Measurements from ENCODE around the gene SIAH2.
"Not testable (repeated sequence)": the region's sequence is repeated elsewhere in the genome, so short reads cannot be mapped to it uniquely, and the experiment has no call there.

The SIAH2 gene

GRCh38 chr3:150763122-150763840, at the start of gene SIAH2:
TSS of gene SIAH2 (minus strand) at chr3:150763169. CDS start at chr3:150762849, 320 bp downstream.
- DNase-seq = peak; percentile 93

GRCh38 chr3:150811984-150812383, 49.0 kb upstream of the SIAH2 start:
- no peak for DNase-seq

GRCh38 chr3:150810641-150811040, 47.7 kb upstream of the SIAH2 start:
- no peak for DNase-seq

- no peak for DNase-seq
Measured at GRCh38 chr3:150806185-150806835, 43.3 kb upstream of the SIAH2 start.

GRCh38 chr3:150805354-150805753, 42.4 kb upstream of the SIAH2 start:
- DNase-seq = no peak

- no peak for DNase-seq
Measured at GRCh38 chr3:150803440-150803985, 40.5 kb upstream of the SIAH2 start.

- DNase-seq = no peak
Measured at GRCh38 chr3:150800722-150801121, 37.8 kb upstream of the SIAH2 start.

GRCh38 chr3:150798122-150798618, 35.2 kb upstream of the SIAH2 start:
- DNase-seq = no peak

GRCh38 chr3:150797155-150797554, 34.2 kb upstream of the SIAH2 start:
- no peak for DNase-seq

- not testable (repeated sequence) for DNase-seq
Measured at GRCh38 chr3:150796527-150796926, 33.6 kb upstream of the SIAH2 start.

- no peak for DNase-seq
Measured at GRCh38 chr3:150793641-150794040, 30.7 kb upstream of the SIAH2 start.

GRCh38 chr3:150790629-150791028, 27.7 kb upstream of the SIAH2 start:
- no peak for DNase-seq

GRCh38 chr3:150789451-150789850, 26.5 kb upstream of the SIAH2 start:
- DNase-seq = no peak

GRCh38 chr3:150787741-150788370, 24.9 kb upstream of the SIAH2 start:
- peak; percentile 47 for DNase-seq

GRCh38 chr3:150786791-150787190, 23.8 kb upstream of the SIAH2 start:
- no peak for DNase-seq

GRCh38 chr3:150784747-150785125, 21.8 kb upstream of the SIAH2 start:
- no peak for DNase-seq

GRCh38 chr3:150783920-150784746, 21.2 kb upstream of the SIAH2 start:
- DNase-seq = no peak

- DNase-seq = no peak
Measured at GRCh38 chr3:150783316-150783715, 20.3 kb upstream of the SIAH2 start.

- no peak for DNase-seq
Measured at GRCh38 chr3:150779402-150779858, 16.5 kb upstream of the SIAH2 start.

GRCh38 chr3:150778793-150779401, 15.9 kb upstream of the SIAH2 start:
- no peak for DNase-seq

- no peak for DNase-seq
Measured at GRCh38 chr3:150775001-150775599, 12.1 kb upstream of the SIAH2 start.
